ENCODE data around the gene PIGU.

- TF ChIP-seq CTCF (IDR thresholded peaks at IDR 0.05; ENCODE audit: low read depth, low read length, poor library complexity, severe bottlenecking) (no peak), EZH2phosphoT487 (IDR thresholded peaks at IDR 0.05; ENCODE audit: borderline replicate concordance, low read length) (no peak)
These were observed 75.8 kb downstream of the PIGU start for GRCh38 chr20:34600892-34601653.

All from DOHH2 (cell line).